HepG2 (cell line): ENCODE measurements around the gene MAP3K3. TPM values are rescaled to one million over a fixed set of nuclear protein-coding genes. Genes with fewer than 3 reads are reported as not detected.

Experiments
- AKNA ChIP-seq: sonication (generic); formaldehyde crosslinking; IDR thresholded peaks from 2 replicates; pipeline ENCODE4 v1.4.0; 2020; ENCODE audit warnings: missing genetic modification reagents, borderline replicate concordance
- ARNT2 ChIP-seq: sonication (generic); formaldehyde crosslinking; IDR thresholded peaks from 2 replicates; pipeline ENCODE4 v1.8.0; 2022; ENCODE audit warnings: mild to moderate bottlenecking, low read depth, missing genetic modification reagents, moderate library complexity
- CEBPZ ChIP-seq: IDR thresholded peaks from 2 replicates; pipeline ENCODE4 v1.6.1; 2012; ENCODE audit warnings: low read length, improper control_type of control experiment
- JARID2 ChIP-seq: sonication (generic); formaldehyde crosslinking; IDR thresholded peaks from 2 replicates; pipeline ENCODE4 v1.8.1; 2023; ENCODE audit warnings: missing genetic modification reagents, inconsistent platforms; ENCODE audit not compliant: insufficient replicate concordance
- LCORL ChIP-seq, 2 experiments: fragments of 450-650 bp in 1 of 2; sonication (generic) in 1 of 2; formaldehyde crosslinking in 1 of 2; IDR thresholded peaks; 2 replicates each; pipeline versions ENCODE4 v1.5.0 to v1.6.1; 2017 to 2020; ENCODE audit warnings: antibody characterized with exemption in 1 of 2, missing genetic modification reagents in 1 of 2
- NFKBIZ ChIP-seq: IDR thresholded peaks from 2 replicates; pipeline ENCODE4 v1.6.1; 2018; ENCODE audit warnings: missing genetic modification reagents, missing compliant biosample characterization
- PHF21A ChIP-seq: sonication (generic); formaldehyde crosslinking; IDR thresholded peaks from 2 replicates; pipeline ENCODE4 v1.5.0; 2020; ENCODE audit warnings: mild to moderate bottlenecking, missing genetic modification reagents
- PITX1 ChIP-seq: sonication (generic); formaldehyde crosslinking; IDR thresholded peaks from 2 replicates; pipeline ENCODE4 v1.5.1; 2020; ENCODE audit warnings: mild to moderate bottlenecking, missing genetic modification reagents
- RFX5 ChIP-seq: IDR thresholded peaks from 2 replicates; pipeline ENCODE4 v1.6.1; 2011; ENCODE audit warnings: low read depth, low read length, improper control_type of control experiment
- SCMH1 ChIP-seq: sonication (generic); formaldehyde crosslinking; IDR thresholded peaks from 2 replicates; pipeline ENCODE4 v1.9.0; 2021; ENCODE audit warnings: missing genetic modification reagents, mild to moderate bottlenecking, borderline replicate concordance
- SETDB1 ChIP-seq: sonication (generic); formaldehyde crosslinking; IDR thresholded peaks from 2 replicates; pipeline ENCODE4 v1.5.1; 2020; ENCODE audit warnings: missing genetic modification reagents, mild to moderate bottlenecking, borderline replicate concordance
- TBL1XR1 ChIP-seq: fragments of 150-350 bp; IDR thresholded peaks from 2 replicates; pipeline ENCODE4 v1.6.1; 2014; ENCODE audit warnings: borderline replicate concordance, low read length; ENCODE audit not compliant: partially characterized antibody
- TMF1 ChIP-seq: sonication (generic); formaldehyde crosslinking; IDR thresholded peaks from 2 replicates; pipeline ENCODE4 v1.8.1; 2022; ENCODE audit warnings: low read depth, missing genetic modification reagents
- TP53 ChIP-seq: sonication (generic); formaldehyde crosslinking; conservative IDR thresholded peaks from 2 replicates; pipeline ENCODE4 v1.4.0; 2020; ENCODE audit warnings: missing genetic modification reagents
- ZBTB46 ChIP-seq: sonication (generic); formaldehyde crosslinking; IDR thresholded peaks from 2 replicates; pipeline ENCODE4 v1.4.0; 2020; ENCODE audit warnings: mild to moderate bottlenecking, missing genetic modification reagents, borderline replicate concordance
- ZFP90 ChIP-seq: sonication (generic); formaldehyde crosslinking; IDR thresholded peaks from 2 replicates; pipeline ENCODE4 v1.8.0; 2022; ENCODE audit warnings: missing genetic modification reagents, mild to moderate bottlenecking, inconsistent platforms, borderline replicate concordance
- ZNF501 ChIP-seq: sonication (generic); formaldehyde crosslinking; IDR thresholded peaks from 2 replicates; pipeline ENCODE4 v1.5.1; 2020; ENCODE audit warnings: mild to moderate bottlenecking, moderate library complexity, missing genetic modification reagents
- ZNF878 ChIP-seq: sonication (generic); formaldehyde crosslinking; IDR thresholded peaks from 2 replicates; pipeline ENCODE4 v1.8.1; 2023; ENCODE audit warnings: mild to moderate bottlenecking, missing genetic modification reagents, moderate library complexity
- polyA plus RNA-seq, 8 experiments: library from polyadenylated mRNA; depleted of rRNA in 3 of 8; stranded (reverse) in 7 of 8; unstranded in 1 of 8; fragments of >200 nt; fragmentation: Illumina TruSeq in 4 of 8; extraction: Trizol in 4 of 8; gene quantifications; 2 replicates each; pipeline versions ENCODE4 v1.2.1 to v1.2.3, GENCODE V29; 2011 to 2016; ENCODE audit warnings: low read depth in 4 of 8, missing spikeins in 1 of 8, mixed read lengths in 1 of 8; ENCODE audit not compliant: insufficient read depth in 1 of 8
- total RNA-seq, 5 experiments: library from RNA; depleted of rRNA; stranded (reverse); fragments of >200 nt; fragmentation: Illumina TruSeq; extraction: Trizol; gene quantifications; 2 replicates each; pipeline ENCODE4 v1.2.3, GENCODE V29; 2016; ENCODE audit warnings: low read depth in 1 of 5

The MAP3K3 gene
- total and polyA plus RNA-seq, 2 of the 13 experiments (the other 11 are each of a cell fraction or from before 2014, with no cell fraction given) = 17.7 to 21.8 TPM

- TF ChIP-seq ZNF878 (CRISPR knock-in tag) (0 out of 2 replicates have a peak, but pooled peaks have one; percentile 59), NFKBIZ (0 out of 2 replicates have a peak, but pooled peaks have one; percentile 19), ZNF501 (peak; percentile 98), AKNA (CRISPR knock-in tag) (no peak), LCORL (IDR thresholded peaks at IDR 0.05) (peak; percentile 35; the same call in 1 of the 2 replicates), LCORL (CRISPR knock-in tag; IDR thresholded peaks at IDR 0.05) (peak; percentile 68; the same call in 1 of the 2 replicates), CEBPZ (no peak; the same call in 1 of the 2 replicates), TBL1XR1 (no peak), SETDB1 (CRISPR knock-in tag) (no peak), TMF1 (CRISPR knock-in tag) (no peak), RFX5 (peak; percentile 41; the same call in 1 of the 2 replicates), TP53 (CRISPR knock-in tag) (0 out of 2 replicates have a peak, but pooled peaks have one; percentile 28), SCMH1 (CRISPR knock-in tag) (no peak), PITX1 (peak; percentile 98), ARNT2 (peak; percentile 87), ZFP90 (peak; percentile 83; the same call in 1 of the 2 replicates), ZBTB46 (CRISPR knock-in tag) (no peak), JARID2 (CRISPR knock-in tag) (peak; percentile 71), PHF21A (CRISPR knock-in tag) (peak; percentile 100)
Measured at GRCh38 chr17:63621684-63622573, at the start of gene MAP3K3 (continued).
